ENCODE measurements around the gene TRIB2. TPM values are rescaled to one million over a fixed set of nuclear protein-coding genes. Genes with fewer than 3 reads are reported as not detected.

Gene TRIB2
- total and polyA plus RNA-seq, 2 of the 13 experiments (the other 11 are each of a cell fraction or from before 2014, with no cell fraction given), result 1.1 to 2.3 TPM

DNA sequence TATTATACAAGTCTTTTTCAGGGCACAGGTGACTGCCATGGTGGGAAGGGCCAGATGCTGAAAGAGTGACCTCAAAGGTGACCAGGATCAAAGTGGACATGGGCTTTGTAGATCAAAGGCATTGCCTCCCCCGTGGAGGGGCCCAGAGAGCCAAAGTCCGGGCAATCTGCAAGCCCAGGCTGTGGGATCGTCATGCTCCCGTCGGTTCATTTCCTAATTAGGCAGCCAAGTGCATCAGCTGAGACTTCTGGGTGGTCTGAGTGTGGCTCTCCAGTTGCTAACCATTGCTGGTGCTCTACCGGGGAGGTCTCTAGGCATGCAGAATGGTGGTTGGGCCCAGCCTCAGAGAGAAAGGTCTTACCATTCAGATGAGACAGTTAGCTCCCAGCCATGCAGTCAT, 61.6 kb downstream of the TRIB2 start (continued):
- TF ChIP-seq, protein P1, sequence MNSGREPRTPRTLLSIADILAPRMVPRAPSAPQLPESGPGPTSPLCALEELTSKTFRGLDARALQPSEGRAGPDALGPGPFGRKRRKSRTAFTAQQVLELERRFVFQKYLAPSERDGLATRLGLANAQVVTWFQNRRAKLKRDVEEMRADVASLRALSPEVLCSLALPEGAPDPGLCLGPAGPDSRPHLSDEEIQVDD (CRISPR knock-in tag; IDR thresholded peaks at IDR 0.05; ENCODE audit: borderline replicate concordance), result no peak
- TF ChIP-seq SIX4 (CRISPR knock-in tag; IDR thresholded peaks at IDR 0.05), result no peak; the same call in 1 of the 2 replicates
- 0 out of 2 replicates have a peak, but pooled peaks have one; percentile 16 for TF ChIP-seq ATF3 (CRISPR knock-in tag; IDR thresholded peaks at IDR 0.05)
- TF ChIP-seq PRDM4 (CRISPR knock-in tag; IDR thresholded peaks at IDR 0.05; ENCODE audit: borderline replicate concordance), result no peak
- TF ChIP-seq, protein P2, sequence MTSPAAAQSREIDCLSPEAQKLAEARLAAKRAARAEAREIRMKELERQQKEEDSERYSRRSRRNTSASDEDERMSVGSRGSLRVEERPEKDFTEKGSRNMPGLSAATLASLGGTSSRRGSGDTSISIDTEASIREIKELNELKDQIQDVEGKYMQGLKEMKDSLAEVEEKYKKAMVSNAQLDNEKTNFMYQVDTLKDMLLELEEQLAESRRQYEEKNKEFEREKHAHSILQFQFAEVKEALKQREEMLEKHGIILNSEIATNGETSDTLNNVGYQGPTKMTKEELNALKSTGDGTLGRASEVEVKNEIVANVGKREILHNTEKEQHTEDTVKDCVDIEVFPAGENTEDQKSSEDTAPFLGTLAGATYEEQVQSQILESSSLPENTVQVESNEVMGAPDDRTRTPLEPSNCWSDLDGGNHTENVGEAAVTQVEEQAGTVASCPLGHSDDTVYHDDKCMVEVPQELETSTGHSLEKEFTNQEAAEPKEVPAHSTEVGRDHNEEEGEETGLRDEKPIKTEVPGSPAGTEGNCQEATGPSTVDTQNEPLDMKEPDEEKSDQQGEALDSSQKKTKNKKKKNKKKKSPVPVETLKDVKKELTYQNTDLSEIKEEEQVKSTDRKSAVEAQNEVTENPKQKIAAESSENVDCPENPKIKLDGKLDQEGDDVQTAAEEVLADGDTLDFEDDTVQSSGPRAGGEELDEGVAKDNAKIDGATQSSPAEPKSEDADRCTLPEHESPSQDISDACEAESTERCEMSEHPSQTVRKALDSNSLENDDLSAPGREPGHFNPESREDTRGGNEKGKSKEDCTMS (CRISPR knock-in tag; conservative IDR thresholded peaks at IDR 0.05), result no peak
- TF ChIP-seq ZNF674 (CRISPR knock-in tag; IDR thresholded peaks at IDR 0.05; ENCODE audit: low read depth), result no peak
- no peak for TF ChIP-seq ZNF251 (CRISPR knock-in tag; IDR thresholded peaks at IDR 0.05)
- TF ChIP-seq NFYB (CRISPR knock-in tag; IDR thresholded peaks at IDR 0.05), result no peak
- TF ChIP-seq SATB2 (CRISPR knock-in tag; IDR thresholded peaks at IDR 0.05), result no peak
- TF ChIP-seq ELF3 (CRISPR knock-in tag; IDR thresholded peaks at IDR 0.05), result peak; percentile 60; the same call in 1 of the 2 replicates
- TF ChIP-seq ZFAT (CRISPR knock-in tag; conservative IDR thresholded peaks at IDR 0.05), result no peak
- 0 out of 2 replicates have a peak, but pooled peaks have one; percentile 2 for TF ChIP-seq PBX2 (CRISPR knock-in tag; IDR thresholded peaks at IDR 0.05)
- no peak for TF ChIP-seq TCF12 (IDR thresholded peaks at IDR 0.05)
- peak; percentile 88; the same call in 1 of the 2 replicates for TF ChIP-seq TCF12 (CRISPR knock-in tag; IDR thresholded peaks at IDR 0.05)
- TF ChIP-seq ZFP36 (IDR thresholded peaks at IDR 0.05; ENCODE audit: borderline replicate concordance, low read depth, low read length, partially characterized antibody), result no peak
- TF ChIP-seq MTF2 (CRISPR knock-in tag; IDR thresholded peaks at IDR 0.05; ENCODE audit: borderline replicate concordance), result no peak
- TF ChIP-seq RNF2 (conservative IDR thresholded peaks at IDR 0.05; ENCODE audit: low read depth), result 0 out of 2 replicates have a peak, but pooled peaks have one; percentile 48
- TF ChIP-seq GTF2F1 (IDR thresholded peaks at IDR 0.05; ENCODE audit: low read length), result no peak
- TF ChIP-seq, protein P3, sequence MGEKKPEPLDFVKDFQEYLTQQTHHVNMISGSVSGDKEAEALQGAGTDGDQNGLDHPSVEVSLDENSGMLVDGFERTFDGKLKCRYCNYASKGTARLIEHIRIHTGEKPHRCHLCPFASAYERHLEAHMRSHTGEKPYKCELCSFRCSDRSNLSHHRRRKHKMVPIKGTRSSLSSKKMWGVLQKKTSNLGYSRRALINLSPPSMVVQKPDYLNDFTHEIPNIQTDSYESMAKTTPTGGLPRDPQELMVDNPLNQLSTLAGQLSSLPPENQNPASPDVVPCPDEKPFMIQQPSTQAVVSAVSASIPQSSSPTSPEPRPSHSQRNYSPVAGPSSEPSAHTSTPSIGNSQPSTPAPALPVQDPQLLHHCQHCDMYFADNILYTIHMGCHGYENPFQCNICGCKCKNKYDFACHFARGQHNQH (CRISPR knock-in tag; IDR thresholded peaks at IDR 0.05), result peak; percentile 73
- peak; percentile 28; the same call in 1 of the 2 replicates for TF ChIP-seq ETV5 (CRISPR knock-in tag; IDR thresholded peaks at IDR 0.05; ENCODE audit: borderline replicate concordance)
- TF ChIP-seq, protein P4, sequence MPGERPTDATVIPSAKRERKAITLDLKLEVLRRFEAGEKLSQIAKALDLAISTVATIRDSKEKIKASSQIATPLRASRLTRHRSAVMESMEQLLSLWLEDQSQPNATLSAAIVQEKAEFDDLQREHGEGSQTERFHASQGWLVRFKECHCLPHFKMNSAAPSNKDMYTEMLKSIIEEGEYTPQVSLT (CRISPR knock-in tag; IDR thresholded peaks at IDR 0.05; ENCODE audit: borderline replicate concordance, low read depth), result no peak
- no peak for TF ChIP-seq ZNF124 (CRISPR knock-in tag; IDR thresholded peaks at IDR 0.05)
- TF ChIP-seq CREB1 (IDR thresholded peaks at IDR 0.05), result no peak; the same call in 1 of the 2 replicates
- peak; percentile 48; the same call in 1 of the 2 replicates for TF ChIP-seq CREB1 (CRISPR knock-in tag; IDR thresholded peaks at IDR 0.05)
